A673 (cell line): ENCODE data around the gene NGLY1. TPM values are rescaled to one million over a fixed set of nuclear protein-coding genes. Genes with fewer than 3 reads are reported as not detected.

Source experiments
- BruUV-seq: library from RNA; stranded (reverse); fragments of 400-500 nt; replicated peaks from 2 replicates; lab custom pipeline; 2021; lab: Mats Ljungman, UMichigan
- CTCF ChIA-PET: fragments of 300-600 bp; sonication (Branson Sonifier 250); formaldehyde crosslinking; loops from one replicate; lab custom pipeline; 2022; ENCODE audit warnings: antibody characterized with exemption; lab: Charles Lee
- POLR2A ChIA-PET: fragments of 300-600 bp; sonication (Branson Sonifier 250); formaldehyde crosslinking; loops from one replicate; lab custom pipeline; 2022; ENCODE audit warnings: antibody characterized with exemption; ENCODE audit not compliant: low non-redundant PET; lab: Charles Lee
- DNase-seq: peaks from one replicate; pipeline ENCODE4 v3.0.0-alpha.2; 2015; ENCODE audit warnings: low spot score
- H3K27ac ChIP-seq: fragments of 200-600 bp; sonication (generic); 2 replicates; pipeline ENCODE4 v1.5.1; 2016; ENCODE audit warnings: mixed run types, low read depth, mild to moderate bottlenecking, mixed read lengths, antibody characterized with exemption, low read length; ENCODE audit not compliant: poor library complexity, severe bottlenecking
- H3K27me3 ChIP-seq: fragments of 200-600 bp; sonication (generic); replicated peaks from 2 replicates; pipeline ENCODE4 v1.6.1; 2017; ENCODE audit warnings: mixed run types, low read depth, mild to moderate bottlenecking, mixed read lengths, antibody characterized with exemption, low read length; ENCODE audit not compliant: insufficient read depth, poor library complexity
- H3K36me3 ChIP-seq: fragments of 200-600 bp; sonication (generic); 2 replicates; pipeline ENCODE4 v1.6.1; 2016; ENCODE audit warnings: mixed run types, mild to moderate bottlenecking, mixed read lengths, antibody characterized with exemption, low read length; ENCODE audit not compliant: insufficient read depth, poor library complexity, severe bottlenecking
- H3K4me1 ChIP-seq: fragments of 200-600 bp; sonication (generic); 2 replicates; pipeline ENCODE4 v1.6.1; 2017; ENCODE audit warnings: mixed run types, mild to moderate bottlenecking, mixed read lengths, antibody characterized with exemption, low read length; ENCODE audit not compliant: insufficient read depth, poor library complexity, severe bottlenecking
- H3K4me3 ChIP-seq: fragments of 200-600 bp; sonication (generic); 2 replicates; pipeline ENCODE4 v1.5.1; 2016; ENCODE audit warnings: low read depth, mixed run types, mild to moderate bottlenecking, mixed read lengths, low read length; ENCODE audit not compliant: poor library complexity, severe bottlenecking
- H3K9me3 ChIP-seq: fragments of 200-600 bp; sonication (generic); 2 replicates; pipeline ENCODE4 v1.6.1; 2016; ENCODE audit warnings: mixed run types, low read depth, mild to moderate bottlenecking, mixed read lengths, antibody characterized with exemption, low read length; ENCODE audit not compliant: poor library complexity, severe bottlenecking
- CTCF ChIP-seq: fragments of 300-800, 200-600 bp; sonication (generic); conservative IDR thresholded peaks from 2 replicates; pipeline ENCODE4 v1.5.1; 2017; ENCODE audit warnings: low read depth, mild to moderate bottlenecking, antibody characterized with exemption, low read length, moderate library complexity, mixed read lengths
- EZH2 ChIP-seq: fragments of 200-600 bp; sonication (generic); IDR thresholded peaks from 2 replicates; pipeline ENCODE4 v1.6.1; 2017; ENCODE audit warnings: borderline replicate concordance, low read depth, mild to moderate bottlenecking, mixed read lengths, antibody characterized with exemption, low read length; ENCODE audit not compliant: poor library complexity, severe bottlenecking
- intact Hi-C: fragments of 100-400 bp; cut with micrococcal nuclease; formaldehyde crosslinking; loops from one replicate; pipeline ENCODE4 v1.10.0; 2022; ENCODE audit not compliant: unreplicated experiment
- total RNA-seq: library from RNA; stranded (reverse); gene quantifications from 2 replicates; pipeline ENCODE4 v1.2.3, GENCODE V29; 2021

NGLY1 gene
- total RNA-seq, 1 experiment from 2014 or later, result 30.4 TPM

DNA sequence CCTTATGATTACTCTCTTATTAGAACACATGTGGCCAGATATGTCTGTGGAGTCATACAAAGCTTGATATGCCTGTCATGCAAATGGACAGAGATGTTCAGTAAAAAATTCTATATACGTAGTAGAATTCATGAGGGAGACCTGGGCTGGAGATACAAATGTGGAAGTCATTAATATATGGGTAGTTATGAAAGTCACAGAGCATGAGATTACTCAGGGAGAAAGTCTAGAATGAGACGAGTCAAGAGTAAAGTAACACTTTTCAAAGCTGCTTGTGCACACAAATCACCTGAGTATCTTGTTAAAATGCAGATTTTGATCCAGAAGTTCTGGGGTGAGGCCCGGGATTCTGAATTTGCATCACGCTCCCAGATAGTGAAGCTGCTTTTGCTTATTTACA, 35.1 kb upstream of the NGLY1 start:
- no TSS peak for BruUV-seq
- Histone ChIP-seq H3K36me3 (no peaks in the 10 kb centered on the region), H3K4me3 (no peak overlapping the region), H3K9me3 (no peaks in the 10 kb centered on the region), H3K4me1 (peaks cover 16% of the 10 kb centered on the region), H3K27ac (no peak overlapping the region), H3K27me3 (peaks cover 51% of the 10 kb centered on the region)
- ChIA-PET CTCF (no interaction called here), POLR2A (no interaction called here)
- intact Hi-C loops, result no loop called here
- TF ChIP-seq CTCF, result no peak
- no peak for TF ChIP-seq EZH2
- DNase-seq, result no peak

- no TSS peak for BruUV-seq
- H3K27ac ChIP-seq, result no peak overlapping the region
- H3K4me3 ChIP-seq, result no peak overlapping the region
- intact Hi-C loops, result no loop called here
- DNase-seq, result no peak
- no peak for TF ChIP-seq CTCF
- no peak for TF ChIP-seq EZH2
- POLR2A ChIA-PET, result no interaction called here
- H3K4me1 ChIP-seq, result peaks cover 16% of the 10 kb centered on the region
- CTCF ChIA-PET, result no interaction called here
- no peaks in the 10 kb centered on the region for H3K36me3 ChIP-seq
- H3K27me3 ChIP-seq, result peaks cover 46% of the 10 kb centered on the region
- no peaks in the 10 kb centered on the region for H3K9me3 ChIP-seq
Measured at GRCh38 chr3:25817638-25818037, 34.4 kb upstream of the NGLY1 start.

GRCh38 chr3:25817107-25817506, 33.9 kb upstream of the NGLY1 start:
- no peak for TF ChIP-seq CTCF
- TF ChIP-seq EZH2, result no peak
- CTCF ChIA-PET, result no interaction called here
- no peak for DNase-seq

More at GRCh38 chr3:25817107-25817506, 33.9 kb upstream of the NGLY1 start:
- peaks cover 41% of the 10 kb centered on the region for H3K27me3 ChIP-seq
- BruUV-seq, result no TSS peak
- peaks cover 16% of the 10 kb centered on the region for H3K4me1 ChIP-seq
- H3K27ac ChIP-seq, result no peak overlapping the region
- no peaks in the 10 kb centered on the region for H3K9me3 ChIP-seq
- intact Hi-C loops, result no loop called here
- POLR2A ChIA-PET, result no interaction called here
- H3K4me3 ChIP-seq, result no peak overlapping the region
- H3K36me3 ChIP-seq, result no peaks in the 10 kb centered on the region
